HepG2 (cell line): ENCODE results near the gene MRPL43. TPM values are rescaled to one million over a fixed set of nuclear protein-coding genes. Genes with fewer than 3 reads are reported as not detected.

Experiments used
- DR1 ChIP-seq: sonication (generic); formaldehyde crosslinking; IDR thresholded peaks from 2 replicates; pipeline ENCODE4 v1.8.0; 2021; ENCODE audit warnings: mild to moderate bottlenecking, missing genetic modification reagents, inconsistent platforms
- DRAP1 ChIP-seq: IDR thresholded peaks from 2 replicates; pipeline ENCODE4 v1.6.1; 2016; ENCODE audit warnings: missing genetic modification reagents, missing compliant biosample characterization
- FOXM1 ChIP-seq: sonication (generic); formaldehyde crosslinking; IDR thresholded peaks from 2 replicates; pipeline ENCODE4 v1.5.0; 2020; ENCODE audit warnings: missing genetic modification reagents
- GATAD2A ChIP-seq: IDR thresholded peaks from 2 replicates; pipeline ENCODE4 v1.6.1; 2016
- GPN1 ChIP-seq: sonication (generic); formaldehyde crosslinking; IDR thresholded peaks from 2 replicates; pipeline ENCODE4 v1.5.1; 2020; ENCODE audit warnings: missing genetic modification reagents, borderline replicate concordance
- HBP1 ChIP-seq: IDR thresholded peaks from 2 replicates; pipeline ENCODE4 v1.6.1; 2016; ENCODE audit warnings: low read depth, control low read depth
- HIVEP1 ChIP-seq: sonication (generic); formaldehyde crosslinking; IDR thresholded peaks from 2 replicates; pipeline ENCODE4 v1.4.0; 2020; ENCODE audit warnings: mild to moderate bottlenecking, missing genetic modification reagents
- KLF13 ChIP-seq: sonication (generic); formaldehyde crosslinking; IDR thresholded peaks from 2 replicates; pipeline ENCODE4 v1.4.0; 2020; ENCODE audit warnings: mild to moderate bottlenecking, missing genetic modification reagents
- MBNL3 ChIP-seq: fragments of 250-450 bp; sonication (Bioruptor Pico); conservative IDR thresholded peaks from 2 replicates; pipeline ENCODE4 v1.8.0; 2022; ENCODE audit warnings: mild to moderate bottlenecking, inconsistent platforms
- MNT ChIP-seq: fragments of 450-650 bp; IDR thresholded peaks from 2 replicates; pipeline ENCODE4 v1.6.1; 2016
- POGK ChIP-seq: sonication (generic); formaldehyde crosslinking; conservative IDR thresholded peaks from 2 replicates; pipeline ENCODE4 v1.8.0; 2022; ENCODE audit warnings: mild to moderate bottlenecking, moderate library complexity, missing genetic modification reagents
- REPIN1 ChIP-seq: sonication (generic); formaldehyde crosslinking; IDR thresholded peaks from 2 replicates; pipeline ENCODE4 v1.8.0; 2022; ENCODE audit warnings: missing genetic modification reagents, low read depth, mild to moderate bottlenecking, borderline replicate concordance
- SATB2 ChIP-seq: sonication (generic); formaldehyde crosslinking; IDR thresholded peaks from 2 replicates; pipeline ENCODE4 v1.5.0; 2020; ENCODE audit warnings: missing genetic modification reagents
- ZBTB26 ChIP-seq: IDR thresholded peaks from 2 replicates; pipeline ENCODE4 v1.6.1; 2016; ENCODE audit warnings: missing compliant biosample characterization, missing genetic modification reagents, borderline replicate concordance
- ZBTB43 ChIP-seq: sonication (generic); formaldehyde crosslinking; conservative IDR thresholded peaks from 2 replicates; pipeline ENCODE4 v1.4.0; 2020; ENCODE audit warnings: missing genetic modification reagents
- ZMYM3 ChIP-seq: sonication (generic); formaldehyde crosslinking; IDR thresholded peaks from 2 replicates; pipeline ENCODE4 v1.5.1; 2020; ENCODE audit warnings: mild to moderate bottlenecking, missing genetic modification reagents
- ZNF232 ChIP-seq: sonication (generic); formaldehyde crosslinking; IDR thresholded peaks from 2 replicates; pipeline ENCODE4 v1.4.0; 2020; ENCODE audit warnings: missing genetic modification reagents, borderline replicate concordance
- ZNF549 ChIP-seq: sonication (generic); formaldehyde crosslinking; IDR thresholded peaks from 2 replicates; pipeline ENCODE4 v1.5.0; 2020; ENCODE audit warnings: missing genetic modification reagents
- ZNF740 ChIP-seq: sonication (generic); formaldehyde crosslinking; IDR thresholded peaks from 2 replicates; pipeline ENCODE4 v1.4.0; 2020; ENCODE audit warnings: missing genetic modification reagents
- ZNF788 ChIP-seq: sonication (generic); formaldehyde crosslinking; IDR thresholded peaks from 2 replicates; pipeline ENCODE4 v1.5.0; 2020; ENCODE audit warnings: mild to moderate bottlenecking, missing genetic modification reagents, borderline replicate concordance
- polyA plus RNA-seq, 8 experiments: library from polyadenylated mRNA; depleted of rRNA in 3 of 8; stranded (reverse) in 7 of 8; unstranded in 1 of 8; fragments of >200 nt; fragmentation: Illumina TruSeq in 4 of 8; extraction: Trizol in 4 of 8; gene quantifications; 2 replicates each; pipeline versions ENCODE4 v1.2.1 to v1.2.3, GENCODE V29; 2011 to 2016; ENCODE audit warnings: low read depth in 4 of 8, missing spikeins in 1 of 8, mixed read lengths in 1 of 8; ENCODE audit not compliant: insufficient read depth in 1 of 8
- total RNA-seq, 5 experiments: library from RNA; depleted of rRNA; stranded (reverse); fragments of >200 nt; fragmentation: Illumina TruSeq; extraction: Trizol; gene quantifications; 2 replicates each; pipeline ENCODE4 v1.2.3, GENCODE V29; 2016; ENCODE audit warnings: low read depth in 1 of 5

MRPL43 gene
- total and polyA plus RNA-seq, 2 of the 13 experiments (the other 11 are each of a cell fraction or from before 2014, with no cell fraction given), result 71.0 to 73.7 TPM

- TF ChIP-seq REPIN1 (CRISPR knock-in tag) (no peak), MBNL3 (CRISPR knock-in tag) (no peak), HBP1 (CRISPR knock-in tag) (no peak), KLF13 (CRISPR knock-in tag) (no peak), ZNF549 (CRISPR knock-in tag) (no peak), ZBTB26 (CRISPR knock-in tag) (no peak), FOXM1 (CRISPR knock-in tag) (no peak), SATB2 (CRISPR knock-in tag) (no peak), HIVEP1 (no peak), ZMYM3 (CRISPR knock-in tag) (no peak), DR1 (no peak; the same call in 1 of the 2 replicates), MNT (no peak), GPN1 (CRISPR knock-in tag) (no peak), ZNF232 (CRISPR knock-in tag) (no peak), DRAP1 (CRISPR knock-in tag) (no peak), ZBTB43 (CRISPR knock-in tag) (no peak), ZNF740 (CRISPR knock-in tag) (no peak; the same call in 1 of the 2 replicates), ZNF788 (CRISPR knock-in tag) (peak; percentile 57; the same call in 1 of the 2 replicates), POGK (CRISPR knock-in tag) (no peak; the same call in none of the 2 replicates), GATAD2A (CRISPR knock-in tag) (no peak; the same call in 1 of the 2 replicates)
Measured at GRCh38 chr10:100998183-100998990, 11.1 kb upstream of the MRPL43 start (continued).
